Anterior cingulate cortex (tissue), 58 donors: ENCODE measurements around the gene ROR2.

Experiments used
- DNase-seq, 58 donors: peaks; one replicate each; lab custom pipeline; 2025; lab: John Stamatoyannopoulos, UW

Gene ROR2

DNA sequence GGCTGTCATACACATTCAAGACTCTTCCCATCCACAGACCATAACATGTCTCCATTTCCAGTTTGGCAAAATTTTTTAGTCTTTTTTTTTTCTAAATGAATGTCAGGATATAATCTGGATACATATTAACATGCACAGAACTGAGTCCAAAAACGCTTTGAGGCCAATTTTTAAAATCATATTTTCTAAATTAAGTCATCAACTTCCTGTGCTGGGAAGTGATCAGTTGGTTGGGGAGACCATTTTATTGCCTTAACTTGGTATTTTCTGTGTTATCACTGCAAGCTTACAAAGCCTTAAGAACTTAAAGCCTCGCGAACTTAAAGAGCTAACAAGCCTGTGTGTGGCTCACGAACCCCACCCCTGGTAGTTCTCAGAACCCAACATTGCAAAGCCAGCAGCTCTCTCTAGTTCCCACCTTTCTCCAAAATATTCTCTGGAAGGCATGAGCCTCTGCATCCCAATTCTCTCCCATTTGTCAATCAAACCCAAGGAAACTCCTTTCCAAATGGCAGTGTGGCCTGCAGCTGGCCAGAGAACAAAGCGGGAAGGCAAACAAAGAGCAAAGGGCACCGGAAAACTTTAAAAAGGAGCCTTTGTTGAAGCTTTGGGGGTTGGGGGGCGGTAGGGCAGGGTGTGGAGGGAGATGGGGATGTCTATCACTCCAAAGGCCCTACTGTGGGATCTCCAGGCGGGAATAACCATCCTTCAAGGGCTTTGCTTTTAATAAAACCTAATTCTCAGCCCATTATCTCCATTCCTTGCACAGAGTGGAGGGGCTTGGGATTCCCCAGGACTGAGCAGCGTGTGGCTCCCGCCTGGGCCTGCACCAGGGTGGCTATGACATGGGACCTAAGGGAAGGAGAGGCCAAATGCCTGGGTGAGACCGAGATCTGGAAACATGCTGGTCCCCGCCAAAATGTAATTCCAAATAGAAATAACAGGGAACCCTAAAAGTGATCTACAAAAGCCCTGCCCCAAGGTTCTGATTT lies 65.0 kb downstream of the ROR2 start:
- peak in 7 of 58 donors; percentile 8 to 29 (median 13) for DNase-seq

DNA sequence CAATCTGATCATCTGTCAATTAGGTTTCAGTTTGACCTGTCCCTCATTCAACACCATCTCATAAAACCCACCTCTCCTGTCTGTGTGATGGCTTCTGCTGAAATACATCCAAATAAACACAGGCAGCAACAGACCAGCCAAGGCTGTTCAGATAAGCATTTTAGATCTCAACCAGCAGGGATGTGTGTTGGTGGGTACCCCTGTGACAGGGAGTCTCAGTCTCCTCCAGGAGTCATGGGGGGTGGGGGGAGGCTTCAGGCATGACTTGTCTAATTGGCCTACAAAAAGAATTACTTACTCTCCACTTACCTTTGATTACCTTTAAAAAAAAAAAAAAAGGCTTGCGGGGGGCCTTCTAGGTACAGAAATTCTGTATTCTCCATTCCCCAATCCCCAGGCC lies 65.9 kb downstream of the ROR2 start:
- no peak for DNase-seq

DNA sequence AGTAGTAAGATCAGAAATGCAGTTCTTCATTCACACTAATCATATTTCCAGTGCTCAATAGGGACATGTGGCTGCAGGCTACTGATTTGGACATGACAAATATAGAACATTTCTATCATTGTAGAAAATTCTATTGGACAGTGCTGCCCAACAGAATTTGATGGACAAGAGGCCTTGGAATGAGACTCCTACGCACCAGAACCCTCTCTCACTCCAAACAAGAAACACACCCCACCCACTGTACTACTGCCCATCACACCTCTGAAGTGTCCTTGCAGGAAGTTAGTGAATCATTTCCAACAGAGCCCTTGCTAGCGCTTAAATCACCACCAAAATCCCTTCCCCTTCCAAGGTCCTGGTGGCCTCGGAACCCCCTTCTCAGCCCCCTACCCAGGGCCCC lies 66.5 kb downstream of the ROR2 start:
- DNase-seq = no peak

DNA sequence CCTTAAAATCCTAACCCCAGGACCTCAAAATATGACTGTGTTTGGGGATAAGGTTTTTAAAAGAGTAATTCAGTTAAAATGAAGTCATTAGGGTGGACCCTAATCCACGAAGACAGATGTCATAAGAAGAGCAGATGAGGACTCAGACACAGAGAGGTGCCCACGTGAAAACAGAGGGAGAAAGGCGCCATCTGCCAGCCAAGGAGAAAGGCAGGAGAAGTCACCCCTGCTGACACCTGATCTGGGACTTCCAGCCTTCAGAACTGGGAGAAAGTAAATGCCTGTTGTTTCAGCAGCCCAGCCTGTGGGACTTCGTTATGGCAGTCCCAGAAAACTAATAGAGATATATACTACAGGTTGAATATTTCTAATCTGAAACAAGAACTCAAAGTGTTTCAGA lies 67.4 kb downstream of the ROR2 start:
- no peak for DNase-seq

DNA sequence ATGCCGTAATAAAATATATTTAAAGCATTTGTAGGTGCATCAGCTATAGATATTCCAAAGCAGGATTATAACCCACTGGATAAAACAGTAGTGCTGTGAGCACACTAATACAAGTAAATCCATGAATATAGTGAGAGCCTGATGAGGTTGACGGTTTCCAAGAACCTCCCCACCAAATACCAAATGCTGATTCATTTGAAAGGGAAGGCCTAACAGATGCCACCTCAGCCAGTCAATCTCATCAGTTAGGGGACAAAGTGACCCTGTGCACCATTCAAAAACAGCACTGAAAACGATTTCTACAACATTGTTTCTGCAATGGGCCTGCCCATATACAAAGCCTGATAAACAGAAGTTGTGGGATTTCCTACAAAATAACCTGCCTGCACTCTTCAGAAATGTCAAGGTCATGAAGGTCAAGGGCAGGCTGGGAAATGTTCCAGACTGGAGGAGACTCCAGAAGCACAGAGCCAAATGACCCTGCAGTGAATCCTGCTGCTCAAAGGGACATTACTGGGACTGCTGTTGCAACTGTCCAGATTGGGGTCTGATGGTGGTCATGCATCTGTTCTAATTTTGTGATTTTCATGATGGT lies 69.6 kb downstream of the ROR2 start:
- no peak for DNase-seq

DNA sequence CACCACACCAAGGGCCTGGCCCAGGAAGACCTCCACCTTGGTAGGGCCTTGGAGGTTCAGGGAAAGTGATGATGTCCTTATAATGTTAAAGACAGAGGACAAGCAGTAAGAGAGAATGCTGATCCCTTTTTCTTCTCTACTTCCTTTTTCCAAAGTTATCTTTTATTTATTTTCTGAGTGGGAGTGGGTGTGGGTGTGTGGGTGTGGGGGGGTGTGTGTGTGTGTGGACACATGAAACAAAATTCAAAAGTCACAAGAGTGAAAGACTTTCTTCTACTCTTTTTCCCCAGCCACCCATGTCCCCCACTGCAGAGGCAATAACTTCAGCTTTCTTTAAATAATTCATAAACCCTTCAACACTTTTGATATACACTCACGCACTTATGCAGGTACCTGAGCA lies 70.8 kb downstream of the ROR2 start:
- DNase-seq = no peak

DNA sequence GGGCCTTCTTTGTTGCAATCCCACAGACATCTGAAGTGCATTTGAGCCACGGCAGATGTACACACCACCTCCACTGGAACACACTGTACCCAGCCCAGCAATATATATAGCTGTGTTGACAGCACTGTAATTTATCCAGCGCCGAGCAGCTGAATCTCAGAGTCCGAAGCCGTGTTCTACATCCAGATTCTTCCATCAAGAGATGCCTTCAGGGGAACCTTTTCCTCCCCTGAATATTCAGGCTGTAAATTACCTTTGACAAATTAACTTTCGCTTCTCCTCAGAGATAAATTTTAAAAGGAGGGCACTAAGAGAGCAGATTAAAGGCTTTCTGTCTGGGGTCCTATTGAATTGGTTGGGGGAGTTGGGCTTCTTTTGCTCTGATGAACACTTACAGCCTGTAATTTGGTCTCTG lies 76.4 kb downstream of the ROR2 start:
- DNase-seq = no peak

DNA sequence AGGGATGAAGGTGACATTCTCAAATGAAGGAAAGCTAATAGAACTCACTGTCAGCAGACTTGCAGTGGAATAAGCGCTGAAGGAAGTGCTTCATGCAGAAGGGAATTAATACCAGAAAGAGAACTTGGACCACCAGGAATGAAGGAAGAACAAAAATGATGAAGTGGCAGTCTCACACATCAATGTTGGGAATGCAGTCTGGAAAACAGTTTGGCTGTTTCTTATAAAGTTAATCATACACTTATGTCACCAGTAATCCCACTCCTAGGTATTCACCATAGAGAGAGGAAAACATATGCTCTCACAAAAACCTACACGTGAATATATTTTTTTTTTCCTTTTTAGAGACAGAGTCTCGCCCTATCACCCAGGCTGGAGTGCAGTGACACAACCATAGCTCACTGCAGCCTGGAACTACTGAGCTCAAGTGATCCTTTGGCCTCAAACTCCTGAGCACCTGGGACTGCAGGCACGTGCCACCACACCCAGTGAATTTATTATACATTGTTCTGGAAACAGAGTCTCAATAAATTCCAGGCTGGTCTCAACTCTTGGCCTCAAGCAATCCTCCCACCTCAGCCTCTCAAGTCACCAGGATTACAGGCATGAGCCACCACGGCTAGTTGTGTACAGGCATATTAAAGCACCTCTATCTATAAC lies 81.2 kb downstream of the ROR2 start:
- no peak for DNase-seq

DNA sequence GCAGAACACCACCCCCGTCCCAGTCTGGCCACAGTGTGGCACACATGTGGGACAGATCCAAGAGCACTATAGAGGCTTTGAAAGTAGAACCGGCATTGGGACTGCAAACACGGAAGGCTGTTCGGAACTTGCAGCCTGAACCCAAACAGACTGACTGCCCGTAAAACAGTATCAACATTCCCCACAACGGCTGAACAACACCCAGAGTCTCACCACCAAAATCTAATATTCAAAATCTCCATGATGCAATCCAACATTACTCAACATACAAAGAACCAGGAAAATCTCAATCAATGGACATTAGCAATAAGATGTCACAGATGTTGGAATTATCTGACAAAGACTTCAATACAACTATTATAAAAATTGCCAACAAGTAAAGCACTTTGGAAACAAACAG lies 82.3 kb downstream of the ROR2 start:
- DNase-seq = no peak

DNA sequence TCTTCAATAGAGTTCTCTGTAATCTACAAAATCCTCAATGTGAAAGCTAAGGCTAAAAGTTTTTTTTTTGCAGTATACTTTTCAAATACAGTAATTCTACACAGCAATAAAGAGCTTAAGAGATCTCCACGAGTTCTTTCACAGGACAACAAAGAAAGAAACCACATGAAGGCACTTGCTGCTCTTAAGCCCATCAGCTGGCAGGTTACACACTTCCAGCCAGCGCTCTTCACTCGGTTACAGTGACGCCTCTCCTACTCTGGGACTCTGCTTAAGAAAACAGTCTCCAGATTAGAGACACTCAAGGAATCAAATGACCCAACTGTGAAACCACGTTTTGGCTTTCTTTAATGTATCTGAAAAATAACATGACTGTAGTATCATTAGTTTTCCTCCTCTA lies 85.0 kb downstream of the ROR2 start:
- DNase-seq = no peak

DNA sequence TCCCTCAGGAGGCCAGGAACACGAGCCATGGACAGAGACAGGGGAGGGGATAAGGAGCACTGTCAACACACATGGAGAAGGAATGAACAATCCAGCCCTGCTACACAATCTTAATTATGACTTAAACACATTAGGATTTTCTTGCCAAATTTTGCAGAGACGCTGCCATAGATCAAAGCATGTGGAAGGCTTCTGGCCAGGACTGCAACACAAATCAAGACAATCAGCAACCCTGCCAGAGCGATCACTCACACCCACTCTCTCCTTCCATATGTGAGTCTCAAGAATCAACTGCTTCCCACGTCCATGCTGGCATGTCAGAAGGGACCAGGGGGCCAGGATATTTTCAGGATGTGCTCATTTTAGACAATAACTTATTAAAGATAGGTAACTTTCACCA lies 85.6 kb downstream of the ROR2 start:
- peak in 10 of 58 donors; percentile 7 to 42 (median 33) for DNase-seq

DNA sequence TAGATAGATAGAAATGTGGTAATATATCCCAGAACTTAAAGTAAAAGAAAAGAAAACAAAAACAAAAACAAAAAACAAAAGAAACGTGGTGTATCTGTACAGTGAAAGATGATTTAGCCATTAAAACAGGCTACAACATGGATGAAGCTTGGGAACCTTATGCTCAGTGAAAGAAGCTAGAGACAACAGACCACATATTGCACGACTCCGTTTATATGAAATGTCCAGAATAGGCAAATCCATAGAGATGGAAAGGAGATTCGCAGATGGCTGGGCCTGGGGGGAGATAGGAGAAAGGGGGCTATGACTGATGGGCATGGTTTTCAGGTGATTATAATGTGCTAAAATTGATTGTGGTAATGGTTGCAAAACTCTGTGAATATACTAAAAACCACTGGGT lies 86.6 kb downstream of the ROR2 start:
- no peak for DNase-seq

DNA sequence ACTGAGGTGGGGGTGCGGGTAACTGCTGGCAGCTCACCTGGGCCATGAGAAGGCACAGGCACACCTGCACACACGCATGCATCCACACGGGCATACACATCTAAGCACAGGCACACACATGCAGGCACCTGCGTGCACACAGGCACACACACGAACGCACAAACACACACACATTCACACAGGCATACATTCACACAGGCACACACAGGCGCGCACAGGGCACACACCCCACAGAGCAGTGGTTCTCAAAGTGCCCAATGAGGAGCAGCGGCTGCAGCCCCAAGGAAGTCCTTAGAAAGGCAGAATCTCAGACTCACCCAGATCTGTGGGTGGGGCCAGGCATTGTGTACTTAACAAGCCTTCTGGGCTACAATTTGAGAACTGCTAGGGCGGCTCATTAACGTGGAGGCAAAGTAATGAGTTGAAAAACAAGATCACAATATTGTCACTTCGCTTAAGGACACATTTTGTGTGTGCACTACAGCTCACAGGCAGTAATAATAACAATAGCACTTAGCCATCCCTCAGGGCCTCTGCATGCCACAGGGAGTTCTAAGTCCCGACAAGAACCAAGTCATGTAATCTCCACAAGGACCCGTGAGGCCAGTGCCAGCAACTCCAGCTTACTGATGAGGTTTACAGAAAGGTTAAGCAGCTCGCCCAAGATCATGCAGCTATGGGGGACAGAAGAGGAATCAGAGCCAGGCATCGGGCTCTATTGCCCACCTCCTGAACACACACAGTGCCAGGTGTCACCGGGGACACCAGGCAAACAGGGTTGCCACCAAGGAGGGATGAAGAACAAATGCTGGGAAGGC lies 91.6 kb downstream of the ROR2 start:
- DNase-seq = no peak

DNA sequence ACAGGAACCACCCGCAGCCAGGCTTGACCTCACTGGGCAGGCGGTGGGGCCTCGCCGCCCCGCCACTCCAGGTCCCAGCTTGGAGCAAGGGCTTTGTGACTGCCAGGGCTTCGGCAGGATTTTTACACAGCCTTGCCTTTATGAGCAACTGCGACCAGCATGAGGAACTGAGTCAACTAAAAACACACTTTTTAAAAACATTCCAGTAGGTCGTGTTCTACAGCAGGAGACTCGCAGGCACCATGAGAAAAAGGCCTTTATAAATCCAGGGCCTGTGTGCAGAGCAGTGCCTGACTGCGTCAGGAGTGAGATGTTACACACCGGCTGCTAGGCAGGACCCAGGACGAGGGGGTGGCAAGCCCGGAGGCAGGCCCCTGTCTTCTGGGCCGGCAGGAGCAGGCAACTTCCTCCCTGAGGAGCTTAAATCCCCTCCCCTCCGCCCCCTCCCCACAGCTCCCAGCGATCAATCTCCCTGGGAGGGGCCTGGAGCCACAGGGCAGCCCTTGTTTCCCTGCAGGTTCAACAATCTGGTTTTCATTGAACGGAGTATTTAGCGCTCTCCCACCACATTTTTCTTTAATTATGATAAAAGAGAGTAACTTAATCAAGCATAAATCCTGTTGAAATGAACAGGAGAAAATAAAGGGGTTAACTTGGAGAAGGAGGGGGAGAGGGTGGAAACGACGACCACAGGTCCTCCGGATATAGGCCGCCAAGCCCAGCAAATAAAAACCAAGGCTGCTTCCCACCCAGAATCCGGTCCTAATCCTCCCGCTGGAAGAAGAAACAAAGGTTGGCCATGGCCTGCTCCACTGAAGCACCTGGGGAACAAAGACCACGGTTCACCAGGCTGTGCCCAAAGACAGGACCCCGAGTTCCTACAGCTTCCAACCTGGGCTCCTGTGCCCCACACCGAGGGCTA lies 92.5 kb downstream of the ROR2 start:
- DNase-seq = no peak

DNA sequence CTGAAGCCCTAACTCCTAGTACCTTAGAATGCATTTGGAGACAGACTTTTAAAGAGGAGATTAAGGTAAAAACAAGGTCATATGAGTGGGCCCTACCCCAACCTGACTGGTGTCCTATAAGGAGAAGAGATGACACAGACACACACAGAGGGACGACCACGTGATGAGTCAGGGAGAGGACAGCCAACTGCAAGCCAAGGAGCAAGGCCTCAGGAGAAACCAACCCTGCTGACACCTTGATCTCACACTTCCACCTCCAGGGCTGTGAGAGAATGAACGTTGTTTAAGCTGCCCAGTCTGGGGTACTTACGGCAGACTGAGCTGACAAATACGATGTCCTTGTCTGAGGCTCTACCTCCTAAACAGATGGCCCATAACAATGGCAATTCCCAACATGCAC lies 93.6 kb downstream of the ROR2 start:
- no peak for DNase-seq

DNA sequence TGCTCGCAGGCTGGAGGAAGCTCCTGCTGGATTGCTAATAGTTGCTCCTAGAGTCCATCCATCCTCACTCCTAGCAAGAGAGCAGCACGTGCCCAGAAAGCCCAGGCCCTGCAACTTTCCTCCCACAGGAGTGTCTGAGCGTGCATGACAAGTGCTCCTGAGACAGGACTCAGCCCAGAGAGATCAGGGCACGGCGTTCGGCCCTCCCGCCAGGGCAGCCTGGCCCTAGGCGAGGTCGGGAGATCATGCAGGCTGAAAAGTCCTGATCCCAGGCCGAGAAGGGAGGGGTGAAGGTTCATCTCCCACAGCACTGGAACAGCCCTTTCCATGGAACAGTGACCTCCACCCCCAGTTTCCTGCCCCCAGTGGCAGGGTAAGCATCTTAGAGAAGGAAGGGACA lies 94.8 kb downstream of the ROR2 start:
- DNase-seq = no peak

DNA sequence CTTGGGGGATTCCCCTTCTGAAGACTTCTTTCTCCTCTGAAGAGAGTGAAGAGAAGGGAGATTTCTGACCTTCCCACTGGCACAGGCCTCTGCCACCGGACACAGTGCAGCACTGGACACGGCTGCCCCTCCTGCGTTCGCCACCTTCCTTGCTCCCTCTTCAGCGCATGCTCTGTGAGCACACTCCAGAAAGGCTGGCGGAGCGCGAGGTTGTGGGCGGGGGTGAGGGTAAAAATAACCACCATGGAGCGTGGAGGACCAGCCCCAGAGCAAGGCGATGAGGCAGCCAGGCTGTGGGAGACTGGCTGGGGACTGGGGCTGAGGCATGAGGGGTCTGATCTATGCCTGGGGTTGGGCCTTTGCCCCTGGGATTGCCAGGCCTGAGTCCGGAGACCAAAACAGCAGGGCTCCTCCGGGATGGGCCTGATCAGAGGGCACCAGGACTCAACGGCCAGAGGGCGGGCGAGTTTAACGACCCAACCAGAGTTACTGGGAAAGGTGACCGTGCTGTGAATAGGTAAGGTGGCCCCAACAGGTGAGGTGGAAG lies 97.2 kb downstream of the ROR2 start:
- no peak for DNase-seq

DNA sequence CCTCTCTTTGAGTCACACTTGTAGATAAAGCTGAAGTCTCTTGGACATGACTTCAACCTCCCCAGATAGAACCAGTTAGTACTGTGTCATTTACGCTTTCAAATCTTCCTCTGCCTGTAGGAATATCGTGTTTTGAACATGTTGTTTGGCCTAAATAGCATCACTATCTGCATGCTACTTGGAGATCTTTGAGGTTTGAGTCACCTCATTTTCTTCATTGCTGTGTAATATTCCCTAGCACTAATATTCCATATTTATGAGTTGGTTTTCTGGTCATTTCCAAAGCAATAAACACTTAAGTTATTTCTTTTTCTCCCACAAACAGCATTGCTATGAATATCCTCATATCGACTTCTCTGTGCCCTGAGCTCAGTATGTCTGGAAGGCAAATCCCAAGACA lies 100.3 kb downstream of the ROR2 start:
- no peak for DNase-seq

DNA sequence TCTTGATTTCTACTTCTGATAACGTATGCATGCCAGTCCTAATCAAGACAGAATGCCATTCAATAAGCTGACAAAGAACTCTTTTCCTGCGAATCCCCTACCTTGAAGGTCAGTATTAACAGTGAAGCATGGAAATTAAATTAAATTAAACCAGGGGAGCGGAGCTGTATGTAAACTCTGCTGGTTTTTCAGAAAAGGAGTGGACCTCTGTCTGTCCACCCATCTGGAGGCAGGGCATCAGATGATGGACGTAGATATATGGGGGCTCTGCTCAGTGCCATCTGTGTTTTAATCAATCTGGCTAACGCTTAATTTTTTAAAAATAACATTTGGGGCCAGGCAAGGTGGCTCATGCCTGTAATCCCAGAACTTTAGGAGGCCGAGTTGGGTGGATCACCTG lies 101.9 kb downstream of the ROR2 start:
- no peak for DNase-seq
